Measurements from ENCODE around the gene HOXC12. TPM values are rescaled to one million over a fixed set of nuclear protein-coding genes. Genes with fewer than 3 reads are reported as not detected.

The HOXC12 gene
- total RNA-seq, 1 donor from 2014 or later: not detected

- intact Hi-C loops (cut with micrococcal nuclease): loop anchor here (2.0 to 5.0 kb wide), 2 partner anchors 23 to 33 kb away; partner anchors contain the start of gene HOXC10
These were observed 641 bp upstream of the HOXC12 start for GRCh38 chr12:53953831-53954693.

- intact Hi-C loops (cut with micrococcal nuclease): loop anchor here (2.0 kb wide), 1 partner anchor 24 kb away; no protein-coding TSS in a partner anchor
These were observed 503 bp downstream of the HOXC12 start for GRCh38 chr12:53955036-53955775.

GRCh38 chr12:53955776-53956250 is 1.1 kb downstream of the HOXC12 start:
- intact Hi-C loops (cut with micrococcal nuclease): loop anchor here (2.0 kb wide), 1 partner anchor 25 kb away; no protein-coding TSS in a partner anchor

GRCh38 chr12:53956251-53956887 is 1.7 kb downstream of the HOXC12 start:
- intact Hi-C loops (cut with micrococcal nuclease): no loop called here

GRCh38 chr12:53956914-53957536 is 2.3 kb downstream of the HOXC12 start:
- intact Hi-C loops (cut with micrococcal nuclease): no loop called here

- intact Hi-C loops (cut with micrococcal nuclease): no loop called here
These were observed 3.4 kb downstream of the HOXC12 start for GRCh38 chr12:53958128-53958527.

GRCh38 chr12:53959314-53959713 is 4.6 kb downstream of the HOXC12 start:
- intact Hi-C loops (cut with micrococcal nuclease): no loop called here

- intact Hi-C loops (cut with micrococcal nuclease): loop anchor here (5.0 kb wide), 2 partner anchors 37 to 92 kb away; partner anchors contain the start of gene HOXC4
These were observed 5.7 kb downstream of the HOXC12 start for GRCh38 chr12:53960187-53961024.

- intact Hi-C loops (cut with micrococcal nuclease): loop anchor here (5.0 kb wide), 2 partner anchors 36 to 91 kb away; partner anchors contain the start of gene HOXC4
These were observed 6.5 kb downstream of the HOXC12 start for GRCh38 chr12:53961025-53961761.

GRCh38 chr12:53963005-53963404 is 8.3 kb downstream of the HOXC12 start:
- intact Hi-C loops (cut with micrococcal nuclease): loop anchor here (2.0 to 5.0 kb wide), 3 partner anchors 14 to 89 kb away; partner anchors contain the start of gene HOXC4

GRCh38 chr12:53963434-53964314 is 9.0 kb downstream of the HOXC12 start:
- intact Hi-C loops (cut with micrococcal nuclease): loop anchor here (2.0 to 5.0 kb wide), 3 partner anchors 13 to 89 kb away; partner anchors contain the start of gene HOXC4

- intact Hi-C loops (cut with micrococcal nuclease): loop anchor here (5.0 kb wide), 2 partner anchors 33 to 88 kb away; partner anchors contain the start of gene HOXC4
These were observed 9.6 kb downstream of the HOXC12 start for GRCh38 chr12:53964315-53964713.

GRCh38 chr12:53965281-53966084 is 10.8 kb downstream of the HOXC12 start:
- intact Hi-C loops (cut with micrococcal nuclease): no loop called here

- intact Hi-C loops (cut with micrococcal nuclease): no loop called here
These were observed 11.3 kb downstream of the HOXC12 start for GRCh38 chr12:53966085-53966384.

- intact Hi-C loops (cut with micrococcal nuclease): no loop called here
These were observed 11.9 kb downstream of the HOXC12 start for GRCh38 chr12:53966385-53967133.

GRCh38 chr12:53967421-53967925 is 12.8 kb downstream of the HOXC12 start:
- intact Hi-C loops (cut with micrococcal nuclease): no loop called here
